NCI-H2107 (cell line): Measurements from ENCODE around the gene PKN1.
"Not testable (repeated sequence)": the region's sequence is repeated elsewhere in the genome, so short reads cannot be mapped to it uniquely, and the experiment has no call there.

Experiments used
- DNase-seq: peaks from one replicate; lab custom pipeline; 2025; lab: John Stamatoyannopoulos, UW

Gene PKN1

DNA sequence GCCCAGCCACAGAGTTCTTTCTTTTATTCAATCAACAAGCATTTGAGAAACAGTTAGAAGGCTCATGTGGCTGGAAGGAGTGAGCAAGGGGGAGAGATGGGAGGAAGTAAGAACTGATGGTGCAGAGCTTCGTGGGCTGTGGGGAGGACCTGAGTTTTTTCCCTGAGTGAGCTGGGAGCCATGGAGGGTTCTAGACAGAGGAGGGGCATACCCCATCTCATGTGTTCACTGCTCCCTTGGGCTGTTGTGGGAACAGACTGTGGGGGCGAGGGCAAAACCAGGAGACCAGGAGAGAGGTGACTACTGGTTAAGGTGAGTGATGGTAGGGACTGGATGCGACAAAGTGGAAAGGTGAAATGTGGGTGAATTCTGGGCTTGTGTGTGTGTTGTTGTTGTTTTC is 2.4 kb upstream of the PKN1 start:
- no peak for DNase-seq

DNA sequence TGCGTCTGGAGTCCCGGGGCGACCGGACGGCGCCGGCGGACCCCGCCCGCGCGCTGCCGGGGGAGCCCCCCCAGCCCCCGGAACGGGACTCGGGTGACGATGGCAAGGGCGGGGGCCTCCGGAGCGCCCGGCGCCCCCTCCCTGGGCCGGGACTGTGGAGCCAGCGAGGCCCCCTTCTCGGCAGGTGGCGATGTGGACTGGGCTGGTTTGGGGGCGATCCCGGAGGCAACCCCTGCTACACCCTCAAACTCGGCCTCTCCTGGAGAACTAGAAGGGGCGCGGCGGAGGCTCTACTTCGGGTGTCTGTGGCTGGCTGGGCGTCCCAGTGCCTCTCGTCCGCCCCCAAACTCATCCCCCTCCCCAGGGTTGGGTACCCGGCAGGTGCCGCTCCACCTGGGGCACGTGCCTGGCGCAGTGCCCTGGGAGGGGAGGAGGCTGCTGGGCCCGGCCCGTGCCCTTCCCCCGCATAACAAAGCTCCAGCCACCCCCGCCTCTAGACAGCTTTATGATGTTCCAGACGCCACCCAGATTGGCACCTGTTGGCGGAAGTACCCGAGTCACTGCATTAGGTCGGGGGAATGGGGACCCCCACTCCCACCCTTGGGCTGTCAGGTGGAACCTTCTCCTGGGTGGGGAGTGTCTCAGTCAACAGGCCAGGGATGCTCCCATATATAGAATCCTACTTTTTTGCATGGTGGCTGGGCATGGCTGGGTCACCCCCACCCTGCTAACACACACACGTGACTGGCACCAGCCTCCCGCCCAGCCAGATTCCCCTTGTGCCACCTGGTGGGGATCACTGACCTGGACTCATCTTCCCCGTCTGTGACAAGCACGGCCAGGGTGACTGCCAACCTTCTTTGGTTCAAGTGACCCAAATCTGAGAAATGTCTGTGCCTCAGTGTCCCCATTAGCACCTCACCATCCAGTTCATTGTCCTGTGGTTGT is 722 bp downstream of the PKN1 start:
- peak; percentile 20 for DNase-seq

DNA sequence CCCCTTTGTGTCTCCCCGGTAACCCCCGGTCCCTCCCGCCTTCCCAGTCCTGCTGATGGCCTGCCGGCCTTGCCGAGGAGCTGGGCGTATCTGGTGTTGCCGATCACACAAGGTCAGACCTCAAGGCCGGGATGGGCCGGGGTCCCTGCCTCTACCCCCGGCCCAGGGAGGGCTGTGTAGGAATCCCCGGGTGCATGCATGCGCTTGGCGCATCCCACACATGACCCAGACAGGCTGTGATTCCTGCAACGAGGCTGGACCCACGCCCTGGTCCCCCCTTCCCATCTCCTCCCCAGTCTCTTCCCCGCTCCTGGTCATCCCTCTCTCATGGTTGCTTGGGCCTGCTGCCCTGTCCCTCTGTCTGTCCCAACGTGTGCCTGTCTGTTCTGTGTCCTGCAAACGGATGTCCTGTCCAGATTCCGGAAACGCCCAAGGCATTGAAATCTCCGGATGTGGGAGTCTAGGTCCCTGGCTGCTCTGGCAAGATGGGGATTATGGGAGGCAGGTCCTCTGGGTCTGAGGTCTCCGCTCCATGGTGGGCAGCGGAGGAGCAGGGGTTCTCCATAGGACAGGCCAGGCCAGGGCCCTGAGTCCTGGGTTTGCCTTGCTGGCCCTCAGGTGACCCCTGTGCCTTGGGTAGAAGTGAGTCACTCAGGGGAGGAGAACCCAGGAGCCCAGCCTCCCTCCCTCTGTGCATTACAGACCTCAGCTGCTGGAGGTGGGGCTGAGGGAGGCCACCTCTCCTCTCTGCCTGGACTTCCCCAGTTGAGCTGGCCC is 1.6 kb downstream of the PKN1 start:
- no peak for DNase-seq

DNA sequence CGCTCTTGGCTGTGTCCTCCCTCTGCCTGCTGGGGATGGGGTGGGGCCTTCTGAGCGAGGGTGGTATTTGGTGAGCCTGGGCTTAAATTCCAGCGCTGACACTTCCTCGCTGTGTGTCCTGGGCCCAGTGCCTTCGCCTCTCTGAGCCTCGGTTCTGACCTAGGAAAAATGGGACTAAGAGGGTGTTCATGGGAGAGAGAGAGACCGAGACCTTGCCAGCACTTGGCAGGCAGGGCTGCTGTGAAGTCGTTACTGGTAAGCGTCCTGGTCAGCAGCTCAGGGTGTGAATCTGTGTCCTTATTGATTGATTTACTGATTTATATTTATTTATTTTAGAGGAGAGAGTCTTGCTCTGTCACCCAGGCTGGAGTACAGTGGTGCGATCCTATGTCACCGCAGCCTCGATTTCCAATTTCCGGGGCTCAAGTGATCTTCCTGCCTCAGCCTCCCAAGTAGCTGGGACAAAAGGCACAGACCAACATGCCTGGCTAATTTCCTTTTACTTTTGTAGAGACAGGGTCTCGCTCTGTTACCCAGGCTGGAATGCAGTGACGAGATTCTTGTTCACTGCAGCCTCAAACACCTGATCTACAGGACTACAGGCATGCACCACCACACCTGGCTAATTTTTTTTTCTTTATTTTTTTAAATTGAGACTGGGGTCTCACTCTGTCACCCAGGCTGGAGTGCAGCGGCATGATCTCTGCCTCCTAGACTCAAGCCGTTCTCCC is 2.4 kb downstream of the PKN1 start:
- no peak for DNase-seq

DNA sequence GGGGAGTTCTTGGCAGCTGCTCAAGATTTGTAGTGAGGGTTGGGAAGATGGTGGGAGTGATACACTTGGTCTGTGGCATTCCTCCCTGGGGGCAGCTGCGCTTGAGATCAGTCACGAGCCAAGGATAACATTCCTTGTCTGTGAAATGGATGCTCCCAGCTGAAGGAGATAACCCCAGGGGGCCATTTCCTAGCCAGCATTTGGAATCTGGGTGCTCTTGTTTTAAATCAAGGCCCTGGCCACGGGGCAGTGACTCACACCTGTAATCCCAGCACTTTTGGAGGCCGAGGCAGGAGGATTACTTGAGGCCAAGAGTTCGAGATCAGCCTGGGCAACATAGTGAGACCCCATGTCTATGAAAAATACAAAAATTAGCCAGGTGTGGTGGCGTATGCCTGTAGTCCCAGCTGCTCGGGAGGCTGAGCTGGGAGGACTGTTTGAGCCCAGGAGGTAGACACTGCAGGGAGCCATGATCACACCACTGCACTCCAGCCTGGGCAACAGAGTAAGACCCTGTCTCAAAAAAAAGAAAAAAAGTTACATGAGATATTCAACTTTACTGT is 4.6 kb downstream of the PKN1 start:
- DNase-seq = no peak

DNA sequence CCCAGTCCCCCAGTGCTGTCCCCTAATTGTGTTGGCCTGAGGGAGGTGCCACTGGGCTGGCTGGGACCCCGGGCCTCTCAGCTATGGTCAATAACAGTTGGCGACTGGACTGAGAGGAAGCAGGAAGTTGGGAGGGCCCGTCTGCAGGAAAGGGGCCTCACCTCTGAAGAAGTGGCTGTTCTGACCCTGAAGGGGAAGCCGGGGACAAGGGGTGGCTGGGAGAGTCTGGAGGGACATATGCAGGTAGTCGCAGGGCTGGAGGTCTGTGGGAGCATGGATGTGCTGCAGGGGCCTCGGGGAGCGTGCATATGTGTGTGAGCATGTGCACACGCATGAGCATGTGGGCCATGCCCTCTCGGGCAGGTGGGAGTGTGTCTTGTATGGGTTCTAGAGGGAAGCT is 5.9 kb downstream of the PKN1 start:
- no peak for DNase-seq

DNA sequence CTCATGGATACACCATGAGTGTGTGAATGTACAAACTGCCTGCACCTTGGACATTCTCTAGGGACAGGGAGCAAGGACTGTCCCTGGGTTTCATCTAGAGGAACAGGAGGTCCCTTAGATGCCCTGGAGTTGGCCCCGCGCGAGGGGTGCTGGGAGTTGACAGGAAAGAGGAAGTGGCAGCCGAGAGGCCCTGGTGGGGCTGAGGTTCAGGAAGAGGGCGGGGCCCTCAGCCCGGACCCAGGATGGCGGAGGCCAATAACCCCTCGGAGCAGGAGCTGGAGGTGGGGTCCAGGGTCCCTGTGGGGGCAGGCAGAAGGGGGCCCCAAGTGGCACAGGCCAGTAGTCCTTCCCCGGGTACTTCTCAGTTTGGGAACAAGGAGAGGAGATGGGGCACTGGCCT is 6.9 kb downstream of the PKN1 start:
- no peak for DNase-seq

DNA sequence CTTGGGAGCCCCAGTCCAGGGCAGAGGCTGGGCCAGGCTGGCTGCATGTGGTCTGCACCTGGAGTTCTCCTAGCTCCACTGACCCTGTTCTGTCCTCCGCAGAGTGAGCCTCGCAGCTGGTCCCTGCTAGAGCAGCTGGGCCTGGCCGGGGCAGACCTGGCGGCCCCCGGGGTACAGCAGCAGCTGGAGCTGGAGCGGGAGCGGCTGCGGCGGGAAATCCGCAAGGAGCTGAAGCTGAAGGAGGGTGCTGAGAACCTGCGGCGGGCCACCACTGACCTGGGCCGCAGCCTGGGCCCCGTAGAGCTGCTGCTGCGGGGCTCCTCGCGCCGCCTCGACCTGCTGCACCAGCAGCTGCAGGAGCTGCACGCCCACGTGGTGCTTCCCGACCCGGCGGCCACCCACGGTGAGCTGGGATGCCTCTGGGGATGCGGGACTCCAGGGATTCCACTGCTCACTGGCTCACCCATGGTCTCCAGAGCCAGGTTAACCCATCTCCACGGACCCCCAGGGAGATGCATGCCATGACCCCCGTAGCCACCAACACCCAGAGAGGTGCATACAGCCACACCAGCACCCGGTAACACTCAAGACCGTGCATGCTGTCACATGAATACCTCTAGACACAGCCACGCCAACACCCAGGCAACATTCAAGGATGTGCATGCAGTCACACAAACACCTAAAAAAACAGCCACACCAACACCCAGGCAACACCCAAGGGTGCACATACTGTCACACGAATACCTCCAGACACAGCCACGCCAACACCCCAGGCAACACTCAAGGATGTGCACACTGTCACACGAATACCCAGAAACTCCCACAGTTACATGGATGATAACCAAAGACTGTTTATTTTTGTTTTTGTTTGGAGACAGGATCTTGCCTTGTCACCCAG is 8.2 kb downstream of the PKN1 start:
- no peak for DNase-seq

DNA sequence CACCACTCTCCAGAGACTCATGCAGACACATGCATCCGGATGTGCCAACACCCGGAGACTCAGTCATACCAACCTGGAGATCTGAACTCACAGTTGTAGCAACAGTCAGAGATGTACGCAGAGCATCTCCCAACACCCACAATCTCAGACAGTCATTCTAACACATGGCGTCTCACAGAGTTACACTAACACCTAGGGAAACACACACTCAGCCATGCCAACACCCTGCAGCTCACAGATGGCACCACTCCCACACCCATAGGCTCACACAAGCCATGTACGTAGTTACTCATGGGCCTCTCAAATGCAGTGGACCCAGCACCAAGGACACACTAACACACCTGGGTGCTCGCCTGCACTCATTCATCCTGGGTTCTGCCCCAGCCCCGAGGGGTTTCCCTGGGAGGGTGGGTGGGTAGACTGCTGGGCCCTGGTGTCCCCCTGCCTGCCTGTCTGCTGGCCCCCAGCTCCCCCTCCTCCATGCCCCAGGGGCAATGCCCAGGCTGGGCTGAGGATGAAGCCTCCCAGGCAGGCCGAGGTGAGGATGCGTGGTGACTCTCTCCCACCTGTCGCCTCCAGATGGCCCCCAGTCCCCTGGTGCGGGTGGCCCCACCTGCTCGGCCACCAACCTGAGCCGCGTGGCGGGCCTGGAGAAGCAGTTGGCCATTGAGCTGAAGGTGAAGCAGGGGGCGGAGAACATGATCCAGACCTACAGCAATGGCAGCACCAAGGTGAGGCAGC is 10.0 kb downstream of the PKN1 start:
- DNase-seq = no peak

DNA sequence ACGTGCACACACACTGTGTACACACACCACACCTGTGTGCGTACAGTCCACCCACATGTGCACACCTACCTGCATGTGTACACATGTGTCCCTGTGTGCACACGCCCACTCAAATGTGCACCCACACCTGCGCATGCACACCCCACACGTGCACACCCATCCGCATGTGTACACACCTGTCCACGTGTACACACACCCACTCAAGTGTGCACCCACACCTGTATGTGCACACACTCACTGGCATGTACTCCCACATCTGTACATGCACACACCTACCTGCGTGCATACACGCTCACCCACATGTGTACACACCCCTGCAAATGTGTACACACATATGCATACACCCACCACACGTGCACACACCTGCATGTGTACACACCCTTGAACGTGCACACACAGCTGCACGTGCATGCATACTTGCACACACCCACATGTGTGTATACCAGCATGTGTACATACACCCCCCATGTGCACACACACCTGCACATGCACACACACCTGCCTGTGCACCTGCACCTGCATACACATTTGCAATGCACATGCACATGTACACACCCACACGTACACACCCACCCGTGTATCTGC is 10.6 kb downstream of the PKN1 start:
- no peak for DNase-seq

DNA sequence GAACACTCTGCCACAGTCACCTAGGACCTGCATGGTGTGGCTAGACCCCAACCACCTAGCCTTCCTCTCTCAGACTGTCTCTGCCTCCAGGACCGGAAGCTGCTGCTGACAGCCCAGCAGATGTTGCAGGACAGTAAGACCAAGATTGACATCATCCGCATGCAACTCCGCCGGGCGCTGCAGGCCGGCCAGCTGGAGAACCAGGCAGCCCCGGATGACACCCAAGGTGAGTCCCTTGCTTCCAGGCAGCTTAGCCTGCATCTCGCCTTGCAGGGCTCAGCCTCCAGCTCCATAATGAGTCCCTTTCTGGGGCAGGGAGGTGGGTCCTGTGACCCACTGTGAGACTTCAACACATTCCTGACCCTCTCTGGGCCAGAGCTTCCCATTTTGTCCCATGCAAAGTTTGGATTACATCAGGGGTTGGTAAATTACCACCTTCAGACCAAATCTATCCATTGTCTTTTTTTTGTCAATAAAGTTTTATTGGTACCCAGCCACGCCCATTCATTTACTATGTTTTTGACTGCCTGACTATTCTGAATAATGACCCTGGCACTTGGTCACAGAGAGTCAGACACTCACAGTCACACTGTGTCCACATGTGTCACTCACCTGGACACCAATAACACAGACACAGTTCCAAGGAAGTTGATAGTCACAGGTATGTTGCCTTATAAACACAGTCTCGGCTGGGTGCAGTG is 13.4 kb downstream of the PKN1 start:
- DNase-seq = no peak

DNA sequence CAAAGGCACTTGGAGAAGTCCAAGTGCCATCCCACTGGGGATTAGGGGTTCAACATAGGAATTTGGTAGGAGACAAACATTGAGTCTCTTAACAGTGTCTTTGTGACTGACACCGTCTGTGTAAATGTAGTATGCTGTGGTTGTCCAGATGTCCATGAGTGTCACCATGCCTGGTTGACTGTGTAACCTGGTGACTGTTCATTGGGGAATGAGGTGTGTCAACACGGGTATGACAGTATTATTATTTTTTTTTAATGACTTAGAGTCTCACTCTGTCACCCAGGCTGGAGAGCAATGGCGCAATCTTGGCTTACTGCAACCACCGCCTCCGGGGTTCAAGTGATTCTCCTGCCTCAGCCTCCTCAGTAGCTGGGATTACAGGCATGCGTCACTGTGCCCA is 16.2 kb downstream of the PKN1 start:
- no peak for DNase-seq

DNA sequence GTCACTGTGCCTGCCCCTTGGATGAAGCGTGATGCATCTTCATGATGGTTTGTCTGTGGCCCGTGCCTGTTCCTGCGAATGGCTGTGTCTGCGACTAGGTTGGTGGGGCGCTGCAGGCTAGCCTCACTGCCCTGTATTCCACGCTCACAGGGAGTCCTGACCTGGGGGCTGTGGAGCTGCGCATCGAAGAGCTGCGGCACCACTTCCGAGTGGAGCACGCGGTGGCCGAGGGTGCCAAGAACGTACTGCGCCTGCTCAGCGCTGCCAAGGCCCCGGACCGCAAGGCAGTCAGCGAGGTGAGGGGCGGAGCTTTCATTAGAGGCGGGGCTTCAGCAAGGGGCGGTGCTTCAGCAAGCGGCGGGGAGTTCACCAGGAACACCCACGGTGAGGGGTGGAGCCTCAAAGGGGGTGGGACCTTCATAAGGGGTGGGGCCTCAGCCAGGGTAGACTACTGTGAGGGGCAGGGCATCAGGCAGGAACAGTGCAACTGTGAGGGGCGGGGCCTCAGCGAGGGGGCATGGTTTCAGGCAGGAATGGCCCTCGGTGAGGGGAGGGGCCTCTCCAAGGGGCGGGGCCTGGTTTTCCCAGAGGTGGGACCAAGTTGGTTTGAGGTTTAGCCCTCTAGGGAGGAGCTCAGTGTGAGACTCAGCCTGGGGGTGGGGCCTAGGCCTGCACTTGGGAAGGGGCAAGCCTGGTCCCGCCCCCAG is 17.2 kb downstream of the PKN1 start:
- DNase-seq = no peak

DNA sequence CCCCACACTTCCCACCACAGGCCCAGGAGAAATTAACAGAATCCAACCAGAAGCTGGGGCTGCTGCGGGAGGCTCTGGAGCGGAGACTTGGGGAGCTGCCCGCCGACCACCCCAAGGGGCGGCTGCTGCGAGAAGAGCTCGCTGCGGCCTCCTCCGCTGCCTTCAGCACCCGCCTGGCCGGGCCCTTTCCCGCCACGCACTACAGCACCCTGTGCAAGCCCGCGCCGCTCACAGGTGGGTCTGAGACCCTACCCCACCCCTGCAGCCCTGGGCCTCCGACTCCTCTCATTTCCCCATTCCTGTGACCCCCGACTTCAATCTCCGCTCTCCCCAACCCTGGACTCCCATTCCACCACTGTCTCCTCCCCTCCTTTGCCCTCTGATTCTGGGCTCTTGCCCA is 17.8 kb downstream of the PKN1 start:
- no peak for DNase-seq

DNA sequence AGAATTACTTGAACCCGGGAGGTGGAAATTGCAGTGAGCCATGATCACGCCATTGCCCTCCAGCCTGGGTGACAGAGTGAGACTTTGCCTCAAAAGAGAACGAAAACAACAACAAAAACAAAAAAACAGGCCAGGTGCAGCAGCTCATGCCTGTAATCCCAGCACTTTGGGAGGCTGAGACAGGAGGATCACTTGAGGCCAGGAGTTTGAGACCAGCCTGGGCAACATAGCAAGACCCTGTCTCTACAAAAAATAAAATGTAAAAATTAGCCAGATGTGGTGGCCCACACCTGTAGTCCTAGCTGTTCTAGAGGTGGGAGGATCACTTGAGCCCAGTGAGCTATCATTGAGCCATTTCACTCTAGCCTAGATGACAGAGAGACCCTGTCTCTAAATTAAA is 19.2 kb downstream of the PKN1 start:
- DNase-seq = not testable (repeated sequence)

DNA sequence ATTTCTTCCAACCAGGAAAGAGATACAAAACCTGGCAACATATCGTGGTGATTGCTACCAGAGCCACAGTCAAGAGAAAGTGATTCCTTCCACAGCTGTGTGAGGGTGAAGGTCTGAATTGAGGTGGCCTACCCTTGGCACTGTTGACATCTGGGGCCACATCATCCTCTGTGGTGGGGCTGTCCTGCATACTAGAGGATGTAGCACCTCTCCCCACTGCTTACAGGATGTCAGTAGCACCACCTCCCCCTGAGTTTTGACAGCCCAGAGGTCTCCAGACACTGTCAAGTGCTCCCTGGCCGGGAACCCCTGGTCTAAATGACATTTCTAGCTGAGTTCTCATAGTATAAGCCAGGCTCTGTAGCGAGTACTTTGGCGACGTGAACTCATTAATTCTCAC is 26.6 kb downstream of the PKN1 start:
- no peak for DNase-seq

DNA sequence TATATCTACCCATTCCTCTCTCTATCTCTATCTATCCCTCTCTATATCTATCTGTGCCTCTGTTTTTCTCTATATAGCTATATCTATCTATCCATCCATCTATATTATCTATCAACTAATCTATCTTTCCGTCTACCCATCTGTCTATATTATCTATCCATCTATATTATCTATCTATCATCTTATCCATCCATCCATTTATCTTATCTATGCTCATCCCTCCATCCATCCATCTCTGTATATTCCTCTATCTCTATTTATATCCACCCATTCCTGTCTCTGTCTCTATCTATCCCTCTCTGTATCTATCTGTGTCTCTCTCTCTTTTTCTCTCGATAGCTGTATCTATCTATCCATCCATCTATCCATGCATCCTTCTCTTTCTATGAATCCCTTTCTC is 27.8 kb downstream of the PKN1 start:
- DNase-seq = no peak

DNA sequence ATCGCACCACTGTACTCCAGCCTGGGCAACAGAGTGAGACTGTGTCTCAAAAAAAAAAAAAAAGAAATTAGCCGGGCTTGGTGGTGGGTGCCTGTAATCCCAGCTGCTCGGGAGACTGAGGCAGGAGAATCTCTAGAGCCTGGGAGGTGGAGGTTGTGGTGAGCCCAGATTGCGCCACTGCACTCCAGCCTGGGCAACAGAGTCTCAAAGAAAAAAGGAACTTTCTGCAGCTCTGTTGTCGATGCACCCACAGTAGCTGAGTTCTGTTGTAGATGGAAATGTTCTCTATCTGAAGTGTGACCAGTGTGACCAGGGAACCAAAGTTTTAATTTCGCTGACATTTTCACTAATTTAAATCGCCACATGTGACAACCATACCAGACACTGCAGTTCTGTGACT is 29.3 kb downstream of the PKN1 start:
- not testable (repeated sequence) for DNase-seq

DNA sequence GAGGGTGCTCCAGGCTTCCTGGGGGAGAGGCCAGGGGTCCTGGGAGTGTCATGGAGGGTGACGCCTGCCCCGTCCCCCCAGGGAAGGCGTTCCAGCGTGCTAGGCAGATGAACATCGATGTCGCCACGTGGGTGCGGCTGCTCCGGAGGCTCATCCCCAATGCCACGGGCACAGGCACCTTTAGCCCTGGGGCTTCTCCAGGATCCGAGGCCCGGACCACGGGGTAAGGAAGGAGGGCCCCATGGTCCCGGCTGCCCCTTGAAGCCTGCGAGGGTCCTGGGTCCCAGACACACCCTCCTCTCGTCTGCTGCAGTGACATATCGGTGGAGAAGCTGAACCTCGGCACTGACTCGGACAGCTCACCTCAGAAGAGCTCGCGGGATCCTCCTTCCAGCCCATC is 30.6 kb downstream of the PKN1 start:
- no peak for DNase-seq
